ENCODE data around the gene KIF6.

KIF6 gene

GRCh38 chr6:39758905-39759605 is 33.8 kb upstream of the KIF6 start:
- H3K9ac ChIP-seq (ENCODE audit: insufficient read length) = no peak overlapping the region
- no peak overlapping the region for H3K27ac ChIP-seq
- no peak for TF ChIP-seq EZH2 (IDR thresholded peaks at IDR 0.05)
- no peak for TF ChIP-seq FOXP2 (optimal IDR thresholded peaks at IDR 0.05; ENCODE audit: control extremely low read depth, extremely low read length, insufficient read depth)
- no peak for TF ChIP-seq POLR2AphosphoS5 (IDR thresholded peaks at IDR 0.05; ENCODE audit: borderline replicate concordance, low read depth, low read length)
- no peaks in the 10 kb centered on the region for H3K9me3 ChIP-seq (ENCODE audit: low read depth, low read length)
- H3K4me3 ChIP-seq = no peak overlapping the region
- H3K36me3 ChIP-seq (ENCODE audit: insufficient read depth, low read length) = no peaks in the 10 kb centered on the region
- DNase-seq (ENCODE audit: low read depth, low spot score) = no peak

DNA sequence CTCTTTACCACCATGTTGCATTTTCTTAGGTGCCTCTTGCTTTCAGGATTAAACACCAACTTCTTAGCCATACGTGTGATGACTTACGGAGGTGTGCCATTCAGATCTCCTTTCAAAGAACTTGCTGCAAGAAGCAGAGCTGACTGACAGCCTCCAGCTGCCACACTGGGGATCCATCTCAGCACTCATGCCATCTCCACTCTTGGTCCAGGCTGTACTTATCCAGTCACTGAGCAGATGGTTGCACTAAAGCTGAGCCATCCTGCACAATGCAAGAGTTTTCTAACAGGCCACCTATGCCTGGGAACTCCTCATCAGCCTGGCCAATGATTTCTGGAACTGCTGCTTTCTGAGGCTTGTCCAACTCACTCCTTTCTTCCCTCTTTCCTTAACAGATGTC is 31.4 kb upstream of the KIF6 start:
- TF ChIP-seq EZH2 (IDR thresholded peaks at IDR 0.05) = no peak
- no peak for TF ChIP-seq POLR2AphosphoS5 (IDR thresholded peaks at IDR 0.05; ENCODE audit: borderline replicate concordance, low read depth, low read length)
- no peak for TF ChIP-seq FOXP2 (optimal IDR thresholded peaks at IDR 0.05; ENCODE audit: control extremely low read depth, extremely low read length, insufficient read depth)
- H3K36me3 ChIP-seq (ENCODE audit: insufficient read depth, low read length) = no peaks in the 10 kb centered on the region
- no peak for DNase-seq (ENCODE audit: low read depth, low spot score)
- H3K27ac ChIP-seq = no peak overlapping the region
- no peak overlapping the region for H3K9ac ChIP-seq (ENCODE audit: insufficient read length)
- no peak overlapping the region for H3K4me3 ChIP-seq
- H3K9me3 ChIP-seq (ENCODE audit: low read depth, low read length) = no peaks in the 10 kb centered on the region

GRCh38 chr6:39755231-39755630 is 30.0 kb upstream of the KIF6 start:
- TF ChIP-seq POLR2AphosphoS5 (IDR thresholded peaks at IDR 0.05; ENCODE audit: borderline replicate concordance, low read depth, low read length) = no peak
- TF ChIP-seq FOXP2 (optimal IDR thresholded peaks at IDR 0.05; ENCODE audit: control extremely low read depth, extremely low read length, insufficient read depth) = no peak
- TF ChIP-seq EZH2 (IDR thresholded peaks at IDR 0.05) = no peak
- DNase-seq (ENCODE audit: low read depth, low spot score) = no peak
- Histone ChIP-seq H3K9me3 (ENCODE audit: low read depth, low read length) (no peaks in the 10 kb centered on the region), H3K36me3 (ENCODE audit: insufficient read depth, low read length) (no peaks in the 10 kb centered on the region), H3K27ac (no peak overlapping the region), H3K9ac (ENCODE audit: insufficient read length) (no peak overlapping the region), H3K4me3 (no peak overlapping the region)

GRCh38 chr6:39754514-39755115 is 29.4 kb upstream of the KIF6 start:
- TF ChIP-seq EZH2 (IDR thresholded peaks at IDR 0.05) (no peak), POLR2AphosphoS5 (IDR thresholded peaks at IDR 0.05; ENCODE audit: borderline replicate concordance, low read depth, low read length) (no peak), FOXP2 (optimal IDR thresholded peaks at IDR 0.05; ENCODE audit: control extremely low read depth, extremely low read length, insufficient read depth) (no peak)
- no peaks in the 10 kb centered on the region for H3K36me3 ChIP-seq (ENCODE audit: insufficient read depth, low read length)
- no peak for DNase-seq (ENCODE audit: low read depth, low spot score)
- H3K9me3 ChIP-seq (ENCODE audit: low read depth, low read length) = no peaks in the 10 kb centered on the region
- no peak overlapping the region for H3K4me3 ChIP-seq
- no peak overlapping the region for H3K9ac ChIP-seq (ENCODE audit: insufficient read length)
- H3K27ac ChIP-seq = no peak overlapping the region

DNA sequence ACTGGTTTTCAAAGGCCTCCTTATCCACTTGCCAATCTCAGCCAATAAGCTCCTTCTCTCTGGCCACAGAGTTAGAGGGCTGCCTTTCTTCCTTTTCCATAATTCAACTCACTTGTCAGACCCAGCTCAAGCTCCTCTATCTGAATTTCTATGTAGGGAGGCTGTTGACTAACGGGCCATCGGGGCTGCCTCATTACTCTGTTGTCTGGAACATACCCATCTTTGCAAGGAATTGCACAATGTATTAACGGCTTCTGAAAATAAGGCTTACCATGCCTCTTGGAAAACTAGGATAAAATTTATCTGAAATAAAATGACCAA is 28.5 kb upstream of the KIF6 start:
- Histone ChIP-seq H3K9me3 (ENCODE audit: low read depth, low read length) (no peaks in the 10 kb centered on the region), H3K4me3 (no peak overlapping the region), H3K27ac (no peak overlapping the region), H3K36me3 (ENCODE audit: insufficient read depth, low read length) (no peaks in the 10 kb centered on the region), H3K9ac (ENCODE audit: insufficient read length) (no peak overlapping the region)
- TF ChIP-seq POLR2AphosphoS5 (IDR thresholded peaks at IDR 0.05; ENCODE audit: borderline replicate concordance, low read depth, low read length) (no peak), FOXP2 (optimal IDR thresholded peaks at IDR 0.05; ENCODE audit: control extremely low read depth, extremely low read length, insufficient read depth) (no peak), EZH2 (IDR thresholded peaks at IDR 0.05) (no peak)
- no peak for DNase-seq (ENCODE audit: low read depth, low spot score)

DNA sequence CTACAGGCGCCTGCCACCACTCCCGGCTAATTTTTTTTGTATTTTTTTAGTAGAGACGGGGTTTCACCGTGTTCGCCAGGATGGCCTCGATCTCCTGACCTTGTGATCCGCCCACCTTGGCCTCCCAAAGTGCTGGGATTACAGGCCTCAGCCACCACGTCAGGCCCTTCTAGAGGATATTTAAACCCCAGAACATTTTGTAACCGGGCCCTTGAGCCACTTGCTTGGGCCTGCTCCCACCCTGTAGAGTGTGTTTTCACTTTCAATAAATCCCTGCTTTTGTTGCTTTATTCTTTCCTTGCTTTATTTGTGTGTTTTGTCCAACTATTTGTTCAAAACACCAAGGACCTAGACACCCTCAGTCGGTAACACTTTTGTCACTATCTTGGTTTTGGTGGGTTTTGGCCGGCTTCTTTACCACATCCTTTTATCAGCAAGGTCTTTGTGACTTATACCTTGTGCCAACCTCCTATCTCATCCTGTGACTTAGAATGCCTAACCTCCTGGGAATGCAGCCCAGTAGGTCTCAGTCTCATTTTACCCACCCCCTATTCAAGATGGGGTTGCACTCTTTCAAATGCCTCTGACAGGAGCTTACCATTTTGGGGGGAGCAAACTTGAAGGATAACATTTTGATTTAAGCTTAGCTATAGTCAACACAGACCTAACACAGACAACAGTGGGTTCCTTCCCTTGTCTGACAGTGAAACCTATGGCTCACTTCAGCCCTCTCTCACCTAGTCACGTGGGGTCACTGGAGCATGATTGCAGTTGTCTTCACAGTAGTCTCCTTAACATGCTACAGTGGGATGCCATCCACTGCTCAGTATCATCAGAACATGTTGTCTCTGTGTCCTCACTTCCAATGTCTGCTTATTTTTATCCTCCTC is 27.9 kb upstream of the KIF6 start:
- no peak for TF ChIP-seq EZH2 (IDR thresholded peaks at IDR 0.05)
- no peak for TF ChIP-seq POLR2AphosphoS5 (IDR thresholded peaks at IDR 0.05; ENCODE audit: borderline replicate concordance, low read depth, low read length)
- TF ChIP-seq FOXP2 (optimal IDR thresholded peaks at IDR 0.05; ENCODE audit: control extremely low read depth, extremely low read length, insufficient read depth) = no peak
- no peak overlapping the region for H3K27ac ChIP-seq

DNA sequence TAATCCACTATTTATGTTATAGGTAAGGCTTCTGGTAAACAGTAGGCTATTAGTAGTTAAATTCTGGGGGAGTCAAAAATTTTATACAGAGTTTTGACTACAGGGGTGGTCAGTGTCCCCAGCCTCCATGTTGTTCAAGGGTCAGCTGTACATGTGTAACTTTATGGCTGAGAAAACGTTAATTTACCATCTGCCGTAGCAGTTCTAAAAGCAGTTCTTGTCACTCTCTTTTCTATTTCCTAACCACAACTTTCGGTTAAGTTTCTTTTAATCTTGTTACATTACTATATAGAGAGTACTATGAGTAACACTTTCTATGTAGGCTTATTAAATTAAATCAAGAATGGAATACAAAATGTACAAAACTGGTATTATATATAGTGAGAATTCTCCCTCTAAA is 21.6 kb upstream of the KIF6 start:
- no peak overlapping the region for H3K9ac ChIP-seq (ENCODE audit: insufficient read length)
- H3K27ac ChIP-seq = no peak overlapping the region
- H3K4me3 ChIP-seq = no peak overlapping the region
- TF ChIP-seq EZH2 (IDR thresholded peaks at IDR 0.05) = no peak
- no peak for TF ChIP-seq POLR2AphosphoS5 (IDR thresholded peaks at IDR 0.05; ENCODE audit: borderline replicate concordance, low read depth, low read length)
- TF ChIP-seq FOXP2 (optimal IDR thresholded peaks at IDR 0.05; ENCODE audit: control extremely low read depth, extremely low read length, insufficient read depth) = no peak
- H3K36me3 ChIP-seq (ENCODE audit: insufficient read depth, low read length) = no peaks in the 10 kb centered on the region
- no peaks in the 10 kb centered on the region for H3K9me3 ChIP-seq (ENCODE audit: low read depth, low read length)
- DNase-seq (ENCODE audit: low read depth, low spot score) = no peak

More for the DNA sequence above, 27.9 kb upstream of the KIF6 start:
- no peak for DNase-seq (ENCODE audit: low read depth, low spot score)
- Histone ChIP-seq H3K9ac (ENCODE audit: insufficient read length) (no peak overlapping the region), H3K9me3 (ENCODE audit: low read depth, low read length) (no peaks in the 10 kb centered on the region), H3K36me3 (ENCODE audit: insufficient read depth, low read length) (no peaks in the 10 kb centered on the region), H3K4me3 (no peak overlapping the region)

- H3K9ac ChIP-seq (ENCODE audit: insufficient read length) = no peak overlapping the region
- no peak for DNase-seq (ENCODE audit: low read depth, low spot score)
- no peak for TF ChIP-seq EZH2 (IDR thresholded peaks at IDR 0.05)
- no peak for TF ChIP-seq POLR2AphosphoS5 (IDR thresholded peaks at IDR 0.05; ENCODE audit: borderline replicate concordance, low read depth, low read length)
- TF ChIP-seq FOXP2 (optimal IDR thresholded peaks at IDR 0.05; ENCODE audit: control extremely low read depth, extremely low read length, insufficient read depth) = no peak
- H3K4me3 ChIP-seq = no peak overlapping the region
- H3K9me3 ChIP-seq (ENCODE audit: low read depth, low read length) = no peaks in the 10 kb centered on the region
- no peak overlapping the region for H3K27ac ChIP-seq
- no peaks in the 10 kb centered on the region for H3K36me3 ChIP-seq (ENCODE audit: insufficient read depth, low read length)
Observed at GRCh38 chr6:39733704-39734103, 8.5 kb upstream of the KIF6 start.
